K562 (cell line): ENCODE results near the gene MAP2K7. TPM values are rescaled to one million over a fixed set of nuclear protein-coding genes. Genes with fewer than 3 reads are reported as not detected.

Source experiments
- ARID2 ChIP-seq: fragments of 450-650 bp; IDR thresholded peaks from 2 replicates; pipeline ENCODE4 v1.6.1; 2017; ENCODE audit warnings: antibody characterized with exemption, mild to moderate bottlenecking
- CBX8 ChIP-seq: fragments of 200-600 bp; sonication (generic); IDR thresholded peaks from 2 replicates; pipeline ENCODE4 v1.6.1; 2012; ENCODE audit warnings: borderline replicate concordance, mixed run types, low read depth, mild to moderate bottlenecking, moderate library complexity, mixed read lengths, low read length, control low read depth, inconsistent platforms; ENCODE audit not compliant: poor library complexity, severe bottlenecking; ENCODE audit errors: extremely low read depth
- CREM ChIP-seq: IDR thresholded peaks from 2 replicates; pipeline ENCODE4 v1.6.1; 2014; ENCODE audit warnings: antibody characterized with exemption, low read depth
- GABPB1 ChIP-seq: sonication (generic); formaldehyde crosslinking; IDR thresholded peaks from 2 replicates; pipeline ENCODE4 v1.8.0; 2022; ENCODE audit warnings: mild to moderate bottlenecking, missing genetic modification reagents
- GATAD2B ChIP-seq: fragments of 450-650 bp; IDR thresholded peaks from 2 replicates; pipeline ENCODE4 v1.6.1; 2017; ENCODE audit warnings: mild to moderate bottlenecking, borderline replicate concordance
- KLF13 ChIP-seq: fragments of 450-650 bp; IDR thresholded peaks from 2 replicates; pipeline ENCODE4 v1.6.1; 2016; ENCODE audit warnings: missing genetic modification characterization, low read depth, mild to moderate bottlenecking, missing compliant biosample characterization, moderate library complexity, borderline replicate concordance
- KLF6 ChIP-seq: fragments of 250-450 bp; sonication (Bioruptor Pico); IDR thresholded peaks from 2 replicates; pipeline ENCODE4 v1.4.0; 2020; ENCODE audit warnings: mild to moderate bottlenecking, moderate library complexity, borderline replicate concordance
- POLR2A ChIP-seq: fragments of 450-650 bp; conservative IDR thresholded peaks from 2 replicates; pipeline ENCODE4 v1.6.1; 2016
- SRSF3 ChIP-seq: fragments of 200-400 bp; formaldehyde crosslinking; IDR thresholded peaks from 2 replicates; pipeline ENCODE4 v1.6.1; 2016; ENCODE audit warnings: mild to moderate bottlenecking, low read length, moderate library complexity; ENCODE audit not compliant: insufficient read depth
- TBL1XR1 ChIP-seq, 2 experiments: IDR thresholded peaks; 2 replicates each; pipeline ENCODE4 v1.6.1; 2012; ENCODE audit warnings: improper control_type of control experiment in 2 of 2, low read length in 2 of 2, mild to moderate bottlenecking in 1 of 2
- XRCC3 ChIP-seq: fragments of 450-650 bp; IDR thresholded peaks from 2 replicates; pipeline ENCODE4 v1.6.1; 2017; ENCODE audit warnings: mild to moderate bottlenecking, moderate library complexity
- ZBTB7A ChIP-seq: IDR thresholded peaks from 2 replicates; pipeline ENCODE4 v1.6.1; 2011; ENCODE audit warnings: low read depth, mild to moderate bottlenecking, low read length, moderate library complexity, borderline replicate concordance; ENCODE audit not compliant: control insufficient read depth
- ZNF197 ChIP-seq: fragments of 200-800 bp; sonication (Bioruptor generic); IDR thresholded peaks from 2 replicates; pipeline ENCODE4 v1.6.1; 2016; ENCODE audit warnings: low read depth, missing genetic modification characterization, missing compliant biosample characterization
- ZNF217 ChIP-seq: sonication (generic); formaldehyde crosslinking; IDR thresholded peaks from 2 replicates; pipeline ENCODE4 v1.8.0; 2022; ENCODE audit warnings: mild to moderate bottlenecking, missing genetic modification reagents
- ZNF696 ChIP-seq: fragments of 250-450 bp; sonication (Bioruptor Pico); conservative IDR thresholded peaks from 2 replicates; pipeline ENCODE4 v1.4.0; 2020; ENCODE audit warnings: mild to moderate bottlenecking, moderate library complexity
- polyA plus RNA-seq, 8 experiments: library from polyadenylated mRNA; depleted of rRNA in 4 of 8; stranded (reverse) in 5 of 8; unstranded in 3 of 8; fragments of >200 nt; fragmentation: Nextera tagmentation in 2 of 8; fragmentation: Illumina TruSeq in 1 of 8; extraction: Ambion mirVana in 2 of 8; extraction: Trizol in 1 of 8; gene quantifications; 2 replicates each; pipeline versions ENCODE4 v1.2.1 to v1.2.3, GENCODE V29; 2011 to 2014; ENCODE audit warnings: inconsistent platforms in 1 of 8, missing spikeins in 1 of 8
- total RNA-seq, 7 experiments: library from RNA; depleted of rRNA in 6 of 7; stranded (reverse); fragments of >200 nt in 6 of 7; fragmentation: Illumina TruSeq in 2 of 7; extraction: Trizol in 2 of 7; gene quantifications; 2 replicates each; pipeline versions ENCODE4 v1.2.1 to v1.2.3, GENCODE V29; 2011 to 2021; ENCODE audit warnings: low replicate concordance in 1 of 7
- TF ChIP-seq, protein P1 (sequence below): fragments of 250-450 bp; sonication (Bioruptor Pico); IDR thresholded peaks from 2 replicates; pipeline ENCODE4 v1.9.0; 2021; ENCODE audit warnings: mild to moderate bottlenecking
- TF ChIP-seq, protein P2 (sequence below), 3 experiments: fragments of 200-800 bp in 1 of 3; sonication (Bioruptor generic) in 1 of 3; sonication (generic) in 1 of 3; formaldehyde crosslinking in 1 of 3; IDR thresholded peaks; 2 replicates each; pipeline versions ENCODE4 v1.6.1 to v1.8.0; 2016 to 2022; ENCODE audit warnings: mild to moderate bottlenecking in 2 of 3, missing compliant biosample characterization in 2 of 3, missing genetic modification characterization in 2 of 3, missing genetic modification reagents in 1 of 3
- TF ChIP-seq, protein P3 (sequence below): fragments of 250-450 bp; sonication (Bioruptor Pico); IDR thresholded peaks from 2 replicates; pipeline ENCODE4 v1.8.0; 2022; ENCODE audit warnings: inconsistent platforms
- TF ChIP-seq, protein P4 (sequence below): fragments of 150-350 bp; conservative IDR thresholded peaks from 2 replicates; pipeline ENCODE4 v1.6.1; 2014; ENCODE audit warnings: low read length

The MAP2K7 gene
- total and polyA plus RNA-seq, 9 of the 15 experiments (the other 6 are each of a cell fraction or from before 2014, with no cell fraction given), result 0.51 to 45.8 (median 14.1) TPM

DNA sequence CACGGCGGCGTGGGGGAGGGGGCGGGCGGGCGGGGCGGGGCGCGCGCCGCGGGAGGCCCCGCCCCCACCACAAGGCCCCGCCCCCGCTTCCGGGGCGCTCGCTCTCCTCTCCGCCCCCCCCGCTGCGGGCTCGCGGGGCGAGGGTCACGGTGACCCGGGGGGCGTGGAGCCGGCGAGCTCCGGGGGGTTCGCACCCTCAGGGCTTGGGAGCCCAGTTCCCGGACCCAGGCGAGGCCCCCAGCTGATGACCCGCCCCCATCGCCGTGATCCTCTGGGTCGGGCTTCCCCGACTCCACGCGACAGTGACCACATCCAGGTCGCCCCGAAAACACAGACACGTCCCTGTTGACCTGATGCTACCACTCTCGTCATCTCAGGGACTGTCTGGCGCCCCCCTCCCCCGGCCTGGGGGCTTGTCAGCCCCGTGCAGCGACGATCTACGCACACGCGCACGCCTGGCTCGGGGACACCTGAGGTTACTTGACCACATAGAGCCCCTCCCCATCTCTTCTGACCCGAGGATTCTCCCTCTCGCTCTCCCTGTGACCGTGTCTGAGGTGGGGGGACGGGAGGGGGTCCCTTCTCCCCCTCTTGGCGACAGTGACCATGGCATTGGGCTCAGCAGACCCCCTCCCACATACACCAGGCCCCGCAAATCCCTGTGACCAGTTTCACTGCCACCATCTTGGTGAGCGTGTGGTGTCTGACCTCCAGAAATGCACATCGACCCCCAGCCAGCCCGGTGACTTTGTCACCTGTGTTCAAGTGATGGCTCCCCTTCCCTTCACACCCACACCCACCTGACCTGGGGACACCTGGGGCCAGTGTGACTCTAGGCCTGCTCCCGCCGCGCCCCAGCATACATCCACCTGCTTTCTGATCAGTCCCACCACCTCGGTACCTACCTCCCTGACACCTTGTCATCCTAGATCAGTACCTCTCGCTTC, 670 bp downstream of the MAP2K7 start (continued):
- TF ChIP-seq ZBTB7A (peak; percentile 90), TBL1XR1 (IDR thresholded peaks at IDR 0.05; ENCODE audit: low read length in 2 of 2) (0 out of 4 replicates have a peak, but pooled peaks of 1 of the 2 experiments have one; percentile 59), ZNF696 (CRISPR knock-in tag) (no peak), KLF6 (CRISPR knock-in tag) (no peak), ZNF217 (CRISPR knock-in tag) (no peak), XRCC3 (no peak), SRSF3 (0 out of 2 replicates have a peak, but pooled peaks have one; percentile 41), ARID2 (no peak), CBX8 (no peak), GATAD2B (no peak; the same call in 1 of the 2 replicates), POLR2A (peak; percentile 25; the same call in 1 of the 2 replicates), ZNF197 (no peak), GABPB1 (peak; percentile 43; the same call in 1 of the 2 replicates), KLF13 (tag) (peak; percentile 35; the same call in 1 of the 2 replicates), CREM (0 out of 2 replicates have a peak, but pooled peaks have one; percentile 7)
- TF ChIP-seq, protein P1, sequence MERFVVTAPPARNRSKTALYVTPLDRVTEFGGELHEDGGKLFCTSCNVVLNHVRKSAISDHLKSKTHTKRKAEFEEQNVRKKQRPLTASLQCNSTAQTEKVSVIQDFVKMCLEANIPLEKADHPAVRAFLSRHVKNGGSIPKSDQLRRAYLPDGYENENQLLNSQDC, result no peak
- TF ChIP-seq, protein P2, sequence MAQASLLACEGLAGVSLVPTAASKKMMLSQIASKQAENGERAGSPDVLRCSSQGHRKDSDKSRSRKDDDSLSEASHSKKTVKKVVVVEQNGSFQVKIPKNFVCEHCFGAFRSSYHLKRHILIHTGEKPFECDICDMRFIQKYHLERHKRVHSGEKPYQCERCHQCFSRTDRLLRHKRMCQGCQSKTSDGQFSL (CRISPR knock-in tag; IDR thresholded peaks at IDR 0.05), result peak; percentile 85
- TF ChIP-seq, protein P2 (tag; IDR thresholded peaks at IDR 0.05), result peak in 1 of 2 experiments; percentile 85; a peak in 2 of 4 replicates
- TF ChIP-seq, protein P3, sequence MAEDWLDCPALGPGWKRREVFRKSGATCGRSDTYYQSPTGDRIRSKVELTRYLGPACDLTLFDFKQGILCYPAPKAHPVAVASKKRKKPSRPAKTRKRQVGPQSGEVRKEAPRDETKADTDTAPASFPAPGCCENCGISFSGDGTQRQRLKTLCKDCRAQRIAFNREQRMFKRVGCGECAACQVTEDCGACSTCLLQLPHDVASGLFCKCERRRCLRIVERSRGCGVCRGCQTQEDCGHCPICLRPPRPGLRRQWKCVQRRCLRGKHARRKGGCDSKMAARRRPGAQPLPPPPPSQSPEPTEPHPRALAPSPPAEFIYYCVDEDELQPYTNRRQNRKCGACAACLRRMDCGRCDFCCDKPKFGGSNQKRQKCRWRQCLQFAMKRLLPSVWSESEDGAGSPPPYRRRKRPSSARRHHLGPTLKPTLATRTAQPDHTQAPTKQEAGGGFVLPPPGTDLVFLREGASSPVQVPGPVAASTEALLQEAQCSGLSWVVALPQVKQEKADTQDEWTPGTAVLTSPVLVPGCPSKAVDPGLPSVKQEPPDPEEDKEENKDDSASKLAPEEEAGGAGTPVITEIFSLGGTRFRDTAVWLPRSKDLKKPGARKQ, result no peak
- TF ChIP-seq, protein P4, sequence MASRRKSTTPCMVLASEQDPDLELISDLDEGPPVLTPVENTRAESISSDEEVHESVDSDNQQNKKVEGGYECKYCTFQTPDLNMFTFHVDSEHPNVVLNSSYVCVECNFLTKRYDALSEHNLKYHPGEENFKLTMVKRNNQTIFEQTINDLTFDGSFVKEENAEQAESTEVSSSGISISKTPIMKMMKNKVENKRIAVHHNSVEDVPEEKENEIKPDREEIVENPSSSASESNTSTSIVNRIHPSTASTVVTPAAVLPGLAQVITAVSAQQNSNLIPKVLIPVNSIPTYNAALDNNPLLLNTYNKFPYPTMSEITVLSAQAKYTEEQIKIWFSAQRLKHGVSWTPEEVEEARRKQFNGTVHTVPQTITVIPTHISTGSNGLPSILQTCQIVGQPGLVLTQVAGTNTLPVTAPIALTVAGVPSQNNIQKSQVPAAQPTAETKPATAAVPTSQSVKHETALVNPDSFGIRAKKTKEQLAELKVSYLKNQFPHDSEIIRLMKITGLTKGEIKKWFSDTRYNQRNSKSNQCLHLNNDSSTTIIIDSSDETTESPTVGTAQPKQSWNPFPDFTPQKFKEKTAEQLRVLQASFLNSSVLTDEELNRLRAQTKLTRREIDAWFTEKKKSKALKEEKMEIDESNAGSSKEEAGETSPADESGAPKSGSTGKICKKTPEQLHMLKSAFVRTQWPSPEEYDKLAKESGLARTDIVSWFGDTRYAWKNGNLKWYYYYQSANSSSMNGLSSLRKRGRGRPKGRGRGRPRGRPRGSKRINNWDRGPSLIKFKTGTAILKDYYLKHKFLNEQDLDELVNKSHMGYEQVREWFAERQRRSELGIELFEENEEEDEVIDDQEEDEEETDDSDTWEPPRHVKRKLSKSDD, result no peak
